CD4-positive, CD25-positive, alpha-beta regulatory T cell (primary cell): ENCODE data around the gene KLF13. TPM values are rescaled to one million over a fixed set of nuclear protein-coding genes. Genes with fewer than 3 reads are reported as not detected.

Source experiments
- ATAC-seq, 2 donors: fragments of 150-1000 bp; cut with Tn5 transposase; one replicate each; pipeline ENCODE4 v1.10.0; 2021; ENCODE audit warnings: low read depth in 2 of 2, moderate number of reproducible peaks in 2 of 2, moderate library complexity in 1 of 2
- DNase-seq, 3 donors: peaks; one replicate each; pipeline versions ENCODE4 v3.0.0 to v3.0.0-alpha.2; 2012 to 2022; ENCODE audit warnings: mixed read lengths in 1 of 3
- H3K27ac ChIP-seq: one replicate; pipeline ENCODE4 v1.7.0; 2013; ENCODE audit warnings: mild to moderate bottlenecking, low read length; ENCODE audit not compliant: insufficient read depth, poor library complexity, severe bottlenecking
- H3K27me3 ChIP-seq: one replicate; pipeline ENCODE4 v1.7.0; 2013; ENCODE audit warnings: low read length; ENCODE audit not compliant: control insufficient read depth, insufficient read depth
- H3K36me3 ChIP-seq: one replicate; pipeline ENCODE4 v1.7.0; 2013; ENCODE audit warnings: mild to moderate bottlenecking, low read length, moderate library complexity; ENCODE audit not compliant: control insufficient read depth, insufficient read depth
- H3K4me1 ChIP-seq: 2 replicates; pipeline ENCODE4 v1.7.0; 2013; ENCODE audit warnings: mild to moderate bottlenecking, low read length; ENCODE audit not compliant: insufficient read depth, control insufficient read depth, poor library complexity, severe bottlenecking
- H3K4me3 ChIP-seq: one replicate; pipeline ENCODE4 v1.7.0; 2013; ENCODE audit warnings: low read depth, mild to moderate bottlenecking, low read length, moderate library complexity
- H3K9me3 ChIP-seq, 2 experiments: 1 replicate in 1 of 2; 2 replicates in 1 of 2; pipeline ENCODE4 v1.7.0; 2013; ENCODE audit warnings: low read length in 2 of 2, mild to moderate bottlenecking in 1 of 2, moderate library complexity in 1 of 2; ENCODE audit not compliant: control insufficient read depth in 2 of 2
- H3K27ac Mint-ChIP-seq, 3 donors: one replicate each; pipeline ENCODE4 v1.8.0; 2020 to 2022; ENCODE audit warnings: mild to moderate bottlenecking in 3 of 3, mixed read lengths in 3 of 3, moderate library complexity in 2 of 3
- H3K27me3 Mint-ChIP-seq: one replicate; pipeline ENCODE4 v1.8.0; 2022; ENCODE audit warnings: mild to moderate bottlenecking, mixed read lengths
- H3K36me3 Mint-ChIP-seq: one replicate; pipeline ENCODE4 v1.8.0; 2020; ENCODE audit warnings: mixed read lengths
- H3K4me1 Mint-ChIP-seq, 4 donors: one replicate each; pipeline ENCODE4 v1.8.0; 2020 to 2022; ENCODE audit warnings: mixed read lengths in 4 of 4, mild to moderate bottlenecking in 1 of 4
- H3K4me3 Mint-ChIP-seq, 4 donors: one replicate each; pipeline ENCODE4 v1.8.0; 2020 to 2022; ENCODE audit warnings: mild to moderate bottlenecking in 4 of 4, mixed read lengths in 4 of 4, moderate library complexity in 3 of 4
- H3K9me3 Mint-ChIP-seq, 7 donors: one replicate each; pipeline ENCODE4 v1.8.0; 2020 to 2022; ENCODE audit warnings: mixed read lengths in 7 of 7, mild to moderate bottlenecking in 3 of 7, moderate library complexity in 2 of 7
- polyA plus RNA-seq, 4 donors: library from polyadenylated mRNA; unstranded; fragments of 300-500 nt; fragmentation: Illumina TruSeq; gene quantifications; one replicate each; pipeline ENCODE4 v1.2.3, GENCODE V29; 2021
- total RNA-seq: library from RNA; stranded (reverse); gene quantifications from one replicate; pipeline ENCODE4 v1.2.3, GENCODE V29; 2022

KLF13 gene
- total and polyA plus RNA-seq, 5 donors from 2014 or later = 36.3 to 227 (median 50.4) TPM

DNA sequence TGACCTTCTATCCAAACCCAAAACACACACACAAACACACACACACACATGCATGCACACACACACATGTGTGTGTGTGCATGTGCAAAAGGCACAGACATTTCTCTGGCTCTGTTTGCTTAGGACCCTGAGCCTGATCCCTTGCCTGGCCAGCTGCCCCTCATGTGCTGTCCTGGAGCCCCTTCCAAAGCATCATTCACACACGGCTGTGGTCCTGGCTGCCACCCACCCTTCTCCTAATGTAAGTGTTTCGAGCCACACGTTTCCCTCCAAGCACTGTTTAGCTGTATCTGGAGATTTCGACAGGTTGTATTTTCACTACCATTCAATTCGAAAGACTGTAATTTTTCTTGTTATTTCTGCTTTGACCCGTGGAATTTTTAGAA, 45.8 kb upstream of the KLF13 start:
- Mint-ChIP-seq H3K27me3 (peaks cover 6% of the 10 kb centered on the region), H3K4me1 (peaks cover 0 to 17% (median 10%) of the 10 kb centered on the region in 4 donors), H3K9me3 (peaks cover 0 to 4% (median 0%) of the 10 kb centered on the region in 7 donors), H3K4me3 (no peak overlapping the region), H3K27ac (peak overlapping the region in 2 of 3 donors; percentile 66 to 79), H3K36me3 (peaks cover 7% of the 10 kb centered on the region)
- ATAC-seq (no peak), DNase-seq (no peak)
- Histone ChIP-seq H3K27ac (no peak overlapping the region), H3K4me3 (no peak overlapping the region), H3K9me3 (no peaks in the 10 kb centered on the region), H3K4me1 (no peaks in the 10 kb centered on the region), H3K36me3 (no peaks in the 10 kb centered on the region), H3K27me3 (peaks cover 2% of the 10 kb centered on the region)

DNA sequence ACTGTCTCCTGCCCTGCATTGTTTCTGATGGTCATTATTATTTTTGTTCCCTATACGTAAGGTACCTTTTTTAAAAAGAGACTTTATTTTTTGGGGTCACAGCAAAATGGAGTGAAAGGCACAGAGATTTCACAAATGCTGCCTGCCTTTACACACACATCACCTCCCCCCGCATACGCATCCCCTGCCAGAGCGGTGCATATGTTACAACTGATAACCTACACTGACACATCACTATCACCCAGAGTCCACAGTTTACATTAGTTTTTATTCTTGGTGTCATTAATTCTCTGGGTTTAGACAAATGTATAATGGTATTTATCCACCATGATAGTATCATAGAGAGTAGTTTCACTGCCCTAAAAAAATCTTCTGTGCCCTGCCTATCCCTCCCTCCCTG, 43.6 kb upstream of the KLF13 start:
- no peak overlapping the region for H3K27ac ChIP-seq
- H3K36me3 ChIP-seq = no peaks in the 10 kb centered on the region
- peaks cover 7% of the 10 kb centered on the region for H3K27me3 ChIP-seq
- peaks cover 0 to 12% (median 4%) of the 10 kb centered on the region in 7 donors for H3K9me3 Mint-ChIP-seq
- ATAC-seq = no peak
- no peak overlapping the region for H3K27ac Mint-ChIP-seq
- peaks cover 7 to 10% of the 10 kb centered on the region in 2 experiments for H3K9me3 ChIP-seq
- DNase-seq = no peak
- no peaks in the 10 kb centered on the region for H3K4me1 ChIP-seq
- H3K27me3 Mint-ChIP-seq = peaks cover 16% of the 10 kb centered on the region
- no peak overlapping the region for H3K4me3 Mint-ChIP-seq
- H3K36me3 Mint-ChIP-seq = peaks cover 11% of the 10 kb centered on the region
- H3K4me3 ChIP-seq = no peak overlapping the region
- H3K4me1 Mint-ChIP-seq = peaks cover 0 to 13% (median 8%) of the 10 kb centered on the region in 4 donors

DNA sequence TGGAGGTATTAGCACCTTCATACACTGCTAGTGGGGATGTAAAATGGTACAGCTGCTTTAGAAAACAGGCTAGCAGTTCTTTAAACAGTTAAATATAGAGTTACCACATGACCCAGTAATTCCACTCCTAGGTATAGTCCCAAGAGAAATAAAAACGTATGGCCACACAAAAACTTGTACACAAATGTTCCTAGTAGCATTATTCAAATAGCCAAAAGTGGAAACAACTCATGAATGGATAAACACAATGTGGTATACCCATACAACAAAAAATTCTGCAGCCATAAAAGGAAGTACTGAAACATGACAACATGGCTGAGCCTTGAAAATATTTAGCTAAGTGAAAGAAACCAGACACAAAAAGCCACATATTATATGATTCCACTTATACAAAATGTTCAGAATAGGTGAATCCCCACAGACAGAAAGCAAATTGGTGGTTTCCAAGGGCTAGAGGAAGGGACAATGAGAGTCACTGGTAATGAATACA, 40.8 kb upstream of the KLF13 start:
- DNase-seq = no peak
- Mint-ChIP-seq H3K36me3 (peaks cover 11% of the 10 kb centered on the region), H3K4me3 (no peak overlapping the region), H3K27ac (no peak overlapping the region), H3K27me3 (peaks cover 30% of the 10 kb centered on the region), H3K4me1 (peaks cover 0 to 7% (median 3%) of the 10 kb centered on the region in 4 donors), H3K9me3 (peaks cover 0 to 20% (median 6%) of the 10 kb centered on the region in 7 donors)
- no peaks in the 10 kb centered on the region for H3K36me3 ChIP-seq
- ATAC-seq = no peak
- no peak overlapping the region for H3K27ac ChIP-seq
- no peaks in the 10 kb centered on the region for H3K4me1 ChIP-seq
- H3K27me3 ChIP-seq = peaks cover 9% of the 10 kb centered on the region
- H3K9me3 ChIP-seq = peaks cover 10 to 14% of the 10 kb centered on the region in 2 experiments
- no peak overlapping the region for H3K4me3 ChIP-seq

DNA sequence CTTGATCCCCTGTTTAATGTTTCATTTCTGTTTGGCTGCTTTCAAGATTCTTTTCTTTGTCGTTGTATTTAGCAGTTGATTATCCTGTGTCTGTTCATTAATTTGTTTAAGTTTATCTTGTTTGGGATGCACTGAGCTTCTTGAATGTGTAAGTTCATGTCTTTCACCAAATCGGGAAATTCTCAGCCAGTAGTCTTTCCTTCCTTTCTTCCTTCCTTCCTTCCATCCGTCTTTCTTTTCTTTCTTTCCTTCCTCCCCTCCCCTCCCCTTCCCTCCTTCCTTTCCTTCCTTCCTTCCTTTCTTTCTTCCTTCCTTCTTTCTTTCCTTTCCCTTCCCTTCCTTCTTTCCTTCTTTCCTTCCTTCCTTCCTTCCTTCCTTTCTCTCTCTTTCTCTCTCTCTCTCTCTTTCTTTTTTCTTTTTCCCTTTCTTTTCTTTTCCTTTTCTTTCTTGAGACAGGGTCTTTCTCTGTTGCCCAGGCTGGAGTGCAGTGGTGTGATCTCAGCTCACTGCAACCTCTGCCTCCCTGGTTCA, 35.5 kb upstream of the KLF13 start:
- peaks cover 0 to 17% (median 3%) of the 10 kb centered on the region in 7 donors for H3K9me3 Mint-ChIP-seq
- Histone ChIP-seq H3K27ac (no peak overlapping the region), H3K4me3 (no peak overlapping the region), H3K9me3 (peaks cover 10 to 14% of the 10 kb centered on the region in 2 experiments), H3K27me3 (peaks cover 24% of the 10 kb centered on the region), H3K36me3 (no peaks in the 10 kb centered on the region), H3K4me1 (no peaks in the 10 kb centered on the region)
- H3K4me1 Mint-ChIP-seq = peaks cover under 1 to 11% (median 6%) of the 10 kb centered on the region in 4 donors
- H3K4me3 Mint-ChIP-seq = no peak overlapping the region
- DNase-seq (no peak), ATAC-seq (no peak)
- peaks cover 46% of the 10 kb centered on the region for H3K27me3 Mint-ChIP-seq
- peak overlapping the region in 1 of 3 donors; percentile 91 for H3K27ac Mint-ChIP-seq
- peaks cover 3% of the 10 kb centered on the region for H3K36me3 Mint-ChIP-seq

DNA sequence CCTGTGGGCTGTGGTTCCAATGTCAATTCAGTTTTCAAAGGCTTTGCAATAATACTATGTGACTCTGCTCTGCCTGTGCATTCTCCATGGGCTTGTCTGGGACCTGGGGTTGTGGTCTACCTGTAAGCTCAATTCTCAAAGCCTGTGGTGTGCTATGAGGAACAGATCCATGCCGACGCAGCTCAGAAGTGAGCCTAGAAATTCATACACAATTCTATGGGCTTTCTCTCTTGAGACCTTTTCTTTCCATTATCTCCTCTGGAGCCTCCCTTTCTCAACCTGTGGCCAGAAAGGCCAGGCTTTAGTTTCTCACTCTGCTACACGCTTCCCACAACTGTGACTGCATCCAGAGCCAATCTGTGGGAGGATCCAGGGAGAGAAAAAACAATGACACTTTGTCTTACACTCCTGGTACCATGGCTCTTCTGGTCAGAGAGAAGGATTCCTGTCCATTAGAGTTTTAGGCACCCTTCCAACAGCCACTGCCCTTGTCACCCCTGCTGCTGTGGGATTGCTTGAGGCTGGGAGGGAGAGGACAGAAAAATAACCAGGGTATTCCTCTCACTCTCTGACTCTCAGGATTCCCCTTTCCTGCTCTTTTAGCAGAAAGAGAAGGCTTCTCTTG, 34.1 kb upstream of the KLF13 start:
- DNase-seq (no peak), ATAC-seq (no peak)
- H3K9me3 Mint-ChIP-seq = peaks cover 0 to 13% (median 2%) of the 10 kb centered on the region in 7 donors
- peaks cover 5 to 11% (median 6%) of the 10 kb centered on the region in 4 donors for H3K4me1 Mint-ChIP-seq
- H3K27ac Mint-ChIP-seq = no peak overlapping the region
- H3K27me3 Mint-ChIP-seq = peaks cover 55% of the 10 kb centered on the region
- Histone ChIP-seq H3K27me3 (peaks cover 26% of the 10 kb centered on the region), H3K4me3 (no peak overlapping the region), H3K4me1 (no peaks in the 10 kb centered on the region), H3K9me3 (peaks cover 8 to 9% of the 10 kb centered on the region in 2 experiments), H3K27ac (no peak overlapping the region), H3K36me3 (no peaks in the 10 kb centered on the region)
- H3K36me3 Mint-ChIP-seq = no peaks in the 10 kb centered on the region
- no peak overlapping the region for H3K4me3 Mint-ChIP-seq

DNA sequence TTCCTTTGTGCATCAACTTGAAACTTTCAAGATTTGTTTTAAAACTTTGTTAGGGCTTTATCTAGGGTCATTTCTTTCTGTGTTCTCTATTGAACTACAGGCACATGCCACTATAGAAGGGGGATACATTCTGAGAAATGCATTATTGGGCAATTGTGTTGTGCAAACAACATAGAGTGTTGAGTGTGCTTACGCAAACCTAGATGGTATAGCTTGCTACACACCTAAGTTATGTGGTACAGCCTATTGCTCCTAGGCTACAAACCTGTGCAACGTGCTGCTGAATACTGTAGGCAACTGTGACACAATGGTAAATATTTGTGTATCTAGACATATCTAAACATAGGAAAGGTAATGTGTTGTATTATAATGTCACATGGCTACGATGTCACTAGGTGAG, 33.0 kb upstream of the KLF13 start:
- H3K9me3 ChIP-seq = no peaks in the 10 kb centered on the region
- no peak overlapping the region for H3K27ac Mint-ChIP-seq
- DNase-seq (no peak), ATAC-seq (no peak)
- H3K27me3 ChIP-seq = peaks cover 19% of the 10 kb centered on the region
- H3K27me3 Mint-ChIP-seq = peaks cover 47% of the 10 kb centered on the region
- H3K9me3 Mint-ChIP-seq = peaks cover 0 to 5% (median 0%) of the 10 kb centered on the region in 7 donors
- H3K4me1 Mint-ChIP-seq = peaks cover 5 to 11% (median 6%) of the 10 kb centered on the region in 4 donors
- H3K36me3 ChIP-seq = no peaks in the 10 kb centered on the region
- H3K27ac ChIP-seq = no peak overlapping the region
- H3K36me3 Mint-ChIP-seq = no peaks in the 10 kb centered on the region
- no peak overlapping the region for H3K4me3 ChIP-seq
- H3K4me3 Mint-ChIP-seq = no peak overlapping the region
- H3K4me1 ChIP-seq = no peaks in the 10 kb centered on the region

DNA sequence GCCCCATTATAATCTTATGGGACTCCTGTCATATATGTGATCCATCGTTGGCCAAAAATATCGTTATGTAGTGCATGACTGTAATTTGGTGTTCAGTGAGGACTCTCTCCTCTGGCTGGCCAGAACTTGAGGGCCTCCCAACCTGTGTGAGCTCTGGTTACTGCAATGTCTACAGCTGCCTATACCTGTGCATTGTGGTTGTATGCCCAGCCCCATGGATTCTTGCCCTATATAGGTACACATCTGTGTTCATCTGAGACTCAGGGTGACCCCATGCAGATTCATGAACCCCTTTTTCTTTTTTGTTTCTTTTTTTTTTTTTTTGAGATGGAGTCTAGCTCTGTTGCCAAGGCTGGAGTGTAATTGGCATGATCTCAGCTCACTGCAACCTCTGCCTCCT, 32.6 kb upstream of the KLF13 start:
- Mint-ChIP-seq H3K4me1 (peaks cover 5 to 11% (median 6%) of the 10 kb centered on the region in 4 donors), H3K9me3 (peaks cover 0 to 5% (median 0%) of the 10 kb centered on the region in 7 donors), H3K4me3 (no peak overlapping the region), H3K36me3 (no peaks in the 10 kb centered on the region), H3K27ac (no peak overlapping the region), H3K27me3 (peaks cover 45% of the 10 kb centered on the region)
- Histone ChIP-seq H3K27ac (no peak overlapping the region), H3K4me1 (no peaks in the 10 kb centered on the region), H3K27me3 (peaks cover 19% of the 10 kb centered on the region), H3K4me3 (no peak overlapping the region), H3K9me3 (no peaks in the 10 kb centered on the region), H3K36me3 (no peaks in the 10 kb centered on the region)
- no peak for DNase-seq
- ATAC-seq = no peak
